ENCODE data around the gene HTR3E.

GRCh38 chr3:184148076-184148475 lies 51.2 kb downstream of the HTR3E start:
- TF ChIP-seq EZH2 (IDR thresholded peaks at IDR 0.05; ENCODE audit: borderline replicate concordance, low read depth, low read length, severe bottlenecking) (no peak), CTCF (IDR thresholded peaks at IDR 0.05; ENCODE audit: borderline replicate concordance, extremely low read depth, low read length, poor library complexity, severe bottlenecking) (no peak)
